Heart left ventricle (tissue), 16 donors: ENCODE results near the gene LAMC1. TPM values are rescaled to one million over a fixed set of nuclear protein-coding genes. Genes with fewer than 3 reads are reported as not detected.

Experiments used
- ATAC-seq, 4 donors: fragments of 200-7000 bp; cut with Tn5 transposase; one replicate each; pipeline ENCODE4 v1.9.1; 2020 to 2022; ENCODE audit warnings: moderate library complexity in 4 of 4, mild to moderate bottlenecking in 3 of 4, moderate number of reproducible peaks in 1 of 4
- DNase-seq, 5 donors: peaks; one replicate each; pipeline ENCODE4 v3.0.0-alpha.2; 2020
- H3K27ac ChIP-seq, 12 donors: fragments of 200-600 bp; sonication (generic) in 4 of 12; one replicate each; pipeline versions ENCODE4 v1.5.0 to v1.8.0; 2016 to 2022; ENCODE audit warnings: mild to moderate bottlenecking in 2 of 12
- H3K27me3 ChIP-seq, 9 donors: fragments of 200-600 bp; sonication (generic) in 2 of 9; one replicate each; pipeline versions ENCODE4 v1.5.1 to v1.8.0; 2016 to 2022; ENCODE audit warnings: mild to moderate bottlenecking in 3 of 9
- H3K36me3 ChIP-seq, 9 donors: fragments of 200-600 bp; sonication (generic) in 2 of 9; one replicate each; pipeline versions ENCODE4 v1.5.0 to v1.8.0; 2018 to 2022; ENCODE audit warnings: mild to moderate bottlenecking in 2 of 9
- H3K4me1 ChIP-seq, 12 donors: fragments of 200-600 bp; sonication (generic) in 4 of 12; one replicate each; pipeline versions ENCODE4 v1.5.0 to v1.8.0; 2016 to 2022; ENCODE audit warnings: mild to moderate bottlenecking in 3 of 12
- H3K4me3 ChIP-seq, 12 donors: fragments of 200-600 bp; sonication (generic) in 4 of 12; one replicate each; pipeline versions ENCODE4 v1.5.0 to v1.8.0; 2017 to 2022; ENCODE audit warnings: mild to moderate bottlenecking in 9 of 12, moderate library complexity in 4 of 12
- H3K9me3 ChIP-seq, 12 donors: fragments of 200-600 bp; sonication (generic) in 4 of 12; one replicate each; pipeline versions ENCODE4 v1.5.0 to v1.8.0; 2016 to 2022; ENCODE audit warnings: mild to moderate bottlenecking in 1 of 12
- POLR2A ChIP-seq, 2 donors: fragments of 450-650 bp; IDR thresholded peaks; one replicate each; pipeline ENCODE4 v1.6.1; 2017; ENCODE audit warnings: antibody characterized with exemption in 2 of 2, mild to moderate bottlenecking in 2 of 2, moderate library complexity in 2 of 2
- WGBS, 4 donors: extraction: QIAGEN DNeasy Blood & Tissue Kit in 2 of 4; methylation state at CpG; one replicate each; pipeline versions ENCODE4 v1.1.5 to v1.1.7; 2013 to 2018; 5-methylcytosine and 5-hydroxymethylcytosine counted together
- intact Hi-C, 10 donors: fragments of 100-400 bp; cut with DNase I; formaldehyde crosslinking; loops; one replicate each; pipeline versions ENCODE4 v1.11.1 to v1.14.2; 2022
- polyA plus RNA-seq, 2 donors: library from polyadenylated mRNA; stranded (reverse); fragments of 200-250 nt; gene quantifications; one replicate each; pipeline ENCODE4 v1.2.3, GENCODE V29; 2013
- total RNA-seq, 9 donors: library from RNA; depleted of rRNA in 2 of 9; stranded (reverse); fragments of >200 nt in 2 of 9; fragmentation: NEBNext Ultra II Directional in 3 of 9; extraction: Animal tissue kit (Norgen Biotek cat#: 25700) in 3 of 9; gene quantifications; one replicate each; pipeline versions ENCODE4 v1.1.0 to v1.2.4, GENCODE V29; 2016 to 2023
- TF ChIP-seq, protein P1 (sequence below), 12 donors: fragments of 200-600 bp; sonication (generic) in 4 of 12; IDR thresholded peaks; one replicate each; pipeline versions ENCODE4 v1.5.0 to v1.8.0; 2018 to 2022; ENCODE audit warnings: antibody characterized with exemption in 12 of 12, mild to moderate bottlenecking in 5 of 12
- donor health status: ischemic (EF 13 %, LVEDD 7.1; RV severe dilation, severe dysfunction).
- donor health status: healthy with polysubstance abuse.
- donor health status: DM: no; HTN: yes; CAD: no.
- donor health status: DM: no; HTN: no; CAD: no.
- donor health status: ischemic (EF 25% LVEDD 6.9; RV normal size, moderate dysfunction).
- donor health status: ischemic (EF 25% LVEDD 5.7; RV mildly dilated, moderate dysfunction).
- donor health status: healthy.
- donor health status: DM: yes; HTN: yes; CAD: no.
- donor health status: ischemic (EF 35%, LVEDD 5.7; RV mildly dilated, moderate dysfunction).
- donor health status: nonischemic (EF 11% LVEDD 7.7; RV severe dilation, severe dysfunction).
- donor health status: DM: yes; HTN: yes; CAD: no.
- donor health status: PGD.
- donor health status: ischemic (EF 29% LVEDD 5.4; RV normal size, mild dysfunction).
- donor health status: nonischemic (EF 23%, LVEDD 6.1; RV moderate dilation, normal function).

The LAMC1 gene
- total and polyA plus RNA-seq, 11 donors: 22.9 to 226 (median 119) TPM

DNA sequence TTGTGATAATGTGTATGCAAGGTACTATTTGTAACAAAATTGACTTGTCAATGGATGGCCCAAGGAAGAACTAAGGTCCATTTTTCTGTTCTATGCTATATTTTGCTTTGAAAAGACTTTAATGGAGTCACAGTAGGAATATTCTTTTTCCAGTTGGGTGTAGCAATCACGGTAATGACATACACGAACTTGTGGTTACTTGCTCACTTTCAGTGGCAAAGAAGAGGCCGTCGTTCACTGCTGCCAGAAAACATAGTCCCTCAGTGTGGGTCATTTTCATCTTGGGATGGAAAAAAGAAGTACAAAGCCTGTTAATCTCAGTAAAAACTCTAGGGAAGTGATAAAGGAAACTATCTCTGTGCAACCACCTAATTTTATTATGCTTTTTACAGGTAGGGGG lies 115.1 kb downstream of the LAMC1 start:
- intact Hi-C loops: loop anchor here in 3 of 10 donors (5.0 to 10.0 kb wide), 3 partner anchors 44 to 274 kb away; no protein-coding TSS in a partner anchor
- DNase-seq: no peak
- Histone ChIP-seq H3K4me1 (peaks cover 0 to 42% (median 17%) of the 10 kb centered on the region in 12 donors), H3K27ac (peak overlapping the region in 8 of 12 donors; percentile 6 to 70 (median 34)), H3K9me3 (no peaks in the 10 kb centered on the region), H3K4me3 (no peak overlapping the region), H3K36me3 (peaks cover 1 to 98% (median 78%) of the 10 kb centered on the region in 9 donors), H3K27me3 (no peaks in the 10 kb centered on the region)
- no peak for TF ChIP-seq POLR2A (IDR thresholded peaks at IDR 0.05)
- TF ChIP-seq, protein P1, sequence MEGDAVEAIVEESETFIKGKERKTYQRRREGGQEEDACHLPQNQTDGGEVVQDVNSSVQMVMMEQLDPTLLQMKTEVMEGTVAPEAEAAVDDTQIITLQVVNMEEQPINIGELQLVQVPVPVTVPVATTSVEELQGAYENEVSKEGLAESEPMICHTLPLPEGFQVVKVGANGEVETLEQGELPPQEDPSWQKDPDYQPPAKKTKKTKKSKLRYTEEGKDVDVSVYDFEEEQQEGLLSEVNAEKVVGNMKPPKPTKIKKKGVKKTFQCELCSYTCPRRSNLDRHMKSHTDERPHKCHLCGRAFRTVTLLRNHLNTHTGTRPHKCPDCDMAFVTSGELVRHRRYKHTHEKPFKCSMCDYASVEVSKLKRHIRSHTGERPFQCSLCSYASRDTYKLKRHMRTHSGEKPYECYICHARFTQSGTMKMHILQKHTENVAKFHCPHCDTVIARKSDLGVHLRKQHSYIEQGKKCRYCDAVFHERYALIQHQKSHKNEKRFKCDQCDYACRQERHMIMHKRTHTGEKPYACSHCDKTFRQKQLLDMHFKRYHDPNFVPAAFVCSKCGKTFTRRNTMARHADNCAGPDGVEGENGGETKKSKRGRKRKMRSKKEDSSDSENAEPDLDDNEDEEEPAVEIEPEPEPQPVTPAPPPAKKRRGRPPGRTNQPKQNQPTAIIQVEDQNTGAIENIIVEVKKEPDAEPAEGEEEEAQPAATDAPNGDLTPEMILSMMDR (IDR thresholded peaks at IDR 0.05): no peak
- no peak for ATAC-seq
- 68 to 83% (median 74%) methylated on average over 4 of the region's 4 CpGs for WGBS, 4 donors

DNA sequence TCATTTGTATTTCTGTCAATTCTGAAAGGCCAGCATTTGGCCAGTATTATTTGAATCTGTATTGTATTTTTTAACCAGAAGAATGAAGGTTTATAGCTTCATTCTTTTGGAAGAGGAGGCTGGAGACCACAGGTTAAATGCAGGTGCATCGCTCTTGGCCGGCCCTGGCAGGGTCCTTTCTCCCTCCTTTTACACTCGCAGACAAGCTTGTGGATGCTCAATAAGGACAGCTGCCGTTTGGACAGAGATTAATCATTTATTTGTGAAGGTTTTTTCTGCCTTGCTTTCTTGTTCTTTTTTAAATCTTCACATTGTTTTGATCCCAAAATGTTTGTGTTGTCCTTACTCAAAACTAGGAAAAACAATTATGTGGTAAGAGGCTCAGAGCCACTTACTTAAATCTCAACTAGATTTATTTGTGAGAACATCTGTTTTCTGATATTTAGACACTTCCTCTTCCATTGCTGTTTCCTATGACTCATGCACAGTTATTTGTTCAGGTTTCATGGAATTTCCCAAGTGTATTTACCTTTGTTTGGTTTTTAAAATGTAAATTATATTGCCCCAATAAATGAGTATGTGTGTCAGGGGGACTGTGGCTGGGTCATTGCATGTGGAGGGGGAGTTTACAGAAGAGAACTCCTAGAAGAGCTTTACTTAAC lies 116.2 kb downstream of the LAMC1 start:
- peaks cover 0 to 98% (median 76%) of the 10 kb centered on the region in 9 donors for H3K36me3 ChIP-seq
- intact Hi-C loops: loop anchor here in 3 of 10 donors (5.0 to 10.0 kb wide), 3 partner anchors 43 to 275 kb away; no protein-coding TSS in a partner anchor
- H3K27ac ChIP-seq: peak overlapping the region; percentile 32 to 70 (median 38)
- DNase-seq (no peak), ATAC-seq (peak in 2 of 4 donors; percentile 50 to 55)
- H3K4me3 ChIP-seq: no peak overlapping the region
- H3K4me1 ChIP-seq: peaks cover 0 to 43% (median 19%) of the 10 kb centered on the region in 12 donors
- WGBS, 4 donors: 65 to 69% (median 67%) methylated on average over 4 of the region's 4 CpGs
- H3K27me3 ChIP-seq: no peaks in the 10 kb centered on the region
- H3K9me3 ChIP-seq: no peaks in the 10 kb centered on the region
- TF ChIP-seq, protein P1 (IDR thresholded peaks at IDR 0.05): no peak
- no peak for TF ChIP-seq POLR2A (IDR thresholded peaks at IDR 0.05)

DNA sequence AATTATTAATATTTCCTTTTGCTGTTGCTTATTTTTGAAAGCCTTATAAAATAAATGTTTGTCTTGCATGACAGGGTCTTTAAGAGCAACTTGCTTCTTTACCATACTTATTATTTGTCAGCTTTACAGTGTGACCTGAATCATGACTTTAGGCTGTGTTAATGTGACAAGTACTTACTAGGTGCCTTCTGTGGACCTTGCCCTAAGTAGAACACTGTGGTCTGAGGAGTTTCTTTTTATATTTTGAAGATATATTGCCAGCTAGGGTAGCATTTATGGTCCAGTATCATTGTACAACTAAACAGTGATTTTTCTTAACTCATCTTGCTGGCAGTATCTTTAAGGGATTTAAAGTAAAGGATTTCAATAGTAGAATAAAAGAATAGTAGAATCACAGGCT lies 117.4 kb downstream of the LAMC1 start:
- H3K9me3 ChIP-seq: no peaks in the 10 kb centered on the region
- no peak overlapping the region for H3K4me3 ChIP-seq
- peak overlapping the region in 6 of 12 donors; percentile 6 to 70 (median 52) for H3K27ac ChIP-seq
- intact Hi-C loops: loop anchor here in 6 of 10 donors (5.0 to 10.0 kb wide), 4 partner anchors 82 to 256 kb away; no protein-coding TSS in a partner anchor
- peaks cover 0 to 91% (median 74%) of the 10 kb centered on the region in 9 donors for H3K36me3 ChIP-seq
- DNase-seq (no peak), ATAC-seq (no peak)
- TF ChIP-seq POLR2A (IDR thresholded peaks at IDR 0.05): no peak
- TF ChIP-seq, protein P1 (IDR thresholded peaks at IDR 0.05): no peak
- no peaks in the 10 kb centered on the region for H3K27me3 ChIP-seq
- H3K4me1 ChIP-seq: peaks cover 0 to 38% (median 19%) of the 10 kb centered on the region in 12 donors

DNA sequence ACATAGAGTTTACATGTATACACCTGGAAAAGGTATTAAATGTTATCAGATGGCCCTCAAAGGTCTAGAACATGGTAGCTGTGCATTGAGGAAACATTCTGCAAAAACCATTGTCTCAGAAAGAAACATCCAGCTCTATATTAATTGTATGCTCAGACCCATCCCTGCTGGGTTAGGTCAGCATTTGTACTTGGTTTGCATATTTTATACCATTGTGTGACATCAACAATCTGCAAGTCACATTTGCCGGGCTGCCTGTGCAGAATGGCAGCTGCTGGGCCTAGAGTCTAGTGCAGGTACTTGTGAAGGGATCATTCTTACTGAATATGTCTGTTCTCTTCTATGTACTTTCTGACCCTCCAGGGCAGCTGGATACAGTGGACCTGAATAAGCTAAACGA lies 119.0 kb downstream of the LAMC1 start:
- DNase-seq (no peak), ATAC-seq (no peak)
- no peak for TF ChIP-seq POLR2A (IDR thresholded peaks at IDR 0.05)
- TF ChIP-seq, protein P1 (IDR thresholded peaks at IDR 0.05): no peak
- H3K27me3 ChIP-seq: no peaks in the 10 kb centered on the region
- 68 to 81% (median 76%) methylated on average over 2 of the region's 2 CpGs for WGBS, 4 donors
- peaks cover 0 to 76% (median 60%) of the 10 kb centered on the region in 9 donors for H3K36me3 ChIP-seq
- H3K4me1 ChIP-seq: peaks cover 0 to 38% (median 18%) of the 10 kb centered on the region in 12 donors
- no peak overlapping the region for H3K4me3 ChIP-seq
- no peaks in the 10 kb centered on the region for H3K9me3 ChIP-seq
- peak overlapping the region in 1 of 12 donors; percentile 70 for H3K27ac ChIP-seq
- intact Hi-C loops: loop anchor here in 6 of 10 donors (5.0 to 10.0 kb wide), 4 partner anchors 80 to 257 kb away; no protein-coding TSS in a partner anchor
